Measurements from ENCODE around the gene ZNF414.

DNA sequence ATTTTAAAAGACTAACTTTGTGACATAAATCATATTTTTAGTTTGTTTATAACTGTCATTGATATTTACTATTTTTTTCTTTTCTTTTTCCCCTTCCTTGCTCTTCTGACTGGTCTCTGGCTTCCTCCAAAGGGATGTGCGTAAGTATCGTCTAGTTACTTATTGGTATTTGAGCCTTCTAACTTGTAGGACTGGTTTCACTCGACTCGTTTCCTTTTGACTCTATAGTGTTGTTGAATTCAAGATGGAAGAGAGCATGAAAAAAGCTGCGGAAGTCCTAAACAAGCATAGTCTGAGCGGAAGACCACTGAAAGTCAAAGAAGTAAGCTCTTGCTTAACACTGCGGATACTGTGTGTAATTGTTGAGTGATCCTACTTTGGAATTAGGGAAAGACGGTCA lies 50.6 kb downstream of the ZNF414 start:
- TF ChIP-seq POLR2A (IDR thresholded peaks at IDR 0.05): no peak
- no peak for TF ChIP-seq POLR2AphosphoS5 (IDR thresholded peaks at IDR 0.05)

Measured in suprapubic skin (tissue), 4 donors.